Activated CD4-positive, alpha-beta T cell treated with anti-CD3 and anti-CD28 coated beads, Interleukin-2, amount 50 U/mL, for 1 hour (primary cell): ENCODE results near the gene CREBL2.

ENCODE experiments used
- DNase-seq: peaks from one replicate; pipeline ENCODE4 v3.0.0-alpha.2; 2020

Gene CREBL2

GRCh38 chr12:12683136-12683697 lies 71.5 kb downstream of the CREBL2 start:
- no peak for DNase-seq

DNA sequence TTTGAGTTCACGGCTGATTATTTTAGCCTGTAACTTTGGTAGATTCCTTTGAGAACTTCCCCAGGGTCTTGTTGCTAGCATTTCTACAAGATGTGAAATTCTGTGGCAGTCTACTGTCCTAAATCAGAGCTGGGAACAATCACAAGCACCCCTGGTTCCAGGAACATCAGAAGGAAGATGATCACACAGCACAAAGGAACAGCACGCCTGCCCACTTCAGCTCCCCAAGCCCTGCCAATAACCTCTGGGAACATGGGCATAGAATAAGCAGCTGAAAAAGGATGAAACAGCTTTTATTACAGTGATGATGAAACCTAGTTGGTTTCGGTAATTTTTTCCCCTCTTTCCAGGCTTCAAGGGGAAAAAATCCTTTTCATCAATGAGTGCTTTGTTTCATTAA lies 72.0 kb downstream of the CREBL2 start:
- no peak for DNase-seq

DNA sequence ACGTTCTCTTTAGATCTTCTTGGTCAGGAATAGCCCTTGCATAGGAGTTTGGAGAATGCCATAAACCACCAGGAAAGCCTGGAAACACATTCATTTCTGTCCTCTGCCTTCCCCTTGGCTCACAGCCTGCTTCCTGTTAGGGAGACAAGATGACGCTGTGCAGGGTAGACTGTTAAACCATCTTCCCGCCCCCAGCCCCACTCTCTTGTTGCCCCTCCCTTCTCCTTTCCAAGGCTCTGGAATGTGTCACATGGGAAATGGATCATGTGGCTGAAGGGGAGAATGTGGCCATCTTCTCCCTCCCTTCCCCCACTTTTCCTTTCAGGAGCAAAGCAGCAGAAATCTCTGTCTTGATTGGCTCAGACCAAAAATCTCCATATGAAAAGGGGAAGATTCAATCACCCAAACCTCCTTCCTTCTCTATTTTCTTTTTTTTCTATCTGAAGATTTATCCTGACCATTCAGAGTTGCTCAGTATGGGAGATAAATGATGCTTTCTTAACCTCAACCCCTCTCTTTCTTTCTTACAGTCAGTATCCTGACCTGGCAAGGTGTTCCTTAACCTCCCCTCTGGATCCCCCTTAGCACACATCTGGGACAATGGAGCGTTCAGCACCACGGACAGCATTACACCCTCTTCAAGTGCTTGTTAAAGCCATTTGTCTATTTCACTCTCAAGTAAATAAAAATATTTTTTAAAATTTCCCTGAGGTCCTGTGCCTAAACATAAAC lies 72.9 kb downstream of the CREBL2 start:
- no peak for DNase-seq

DNA sequence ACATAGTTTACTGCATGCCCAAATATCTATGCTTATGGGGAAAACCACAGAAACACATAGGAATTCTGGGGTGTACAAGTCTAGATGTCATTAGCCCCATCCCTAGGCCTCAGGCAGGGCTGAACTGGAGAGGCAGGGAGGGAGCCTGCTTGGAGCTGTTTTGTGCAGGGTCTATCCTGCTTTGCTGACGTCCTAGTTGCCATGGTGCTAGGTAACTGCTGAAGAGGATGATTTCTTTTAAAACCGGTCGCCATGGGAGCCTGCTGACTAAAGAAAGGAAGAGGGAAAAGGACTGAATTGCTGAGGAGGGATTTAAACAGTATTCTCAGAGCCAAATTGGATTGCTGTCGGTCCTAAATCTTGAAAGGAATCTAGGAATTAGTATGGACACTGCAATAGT lies 73.6 kb downstream of the CREBL2 start:
- no peak for DNase-seq

GRCh38 chr12:12686472-12686871 lies 74.8 kb downstream of the CREBL2 start:
- no peak for DNase-seq

DNA sequence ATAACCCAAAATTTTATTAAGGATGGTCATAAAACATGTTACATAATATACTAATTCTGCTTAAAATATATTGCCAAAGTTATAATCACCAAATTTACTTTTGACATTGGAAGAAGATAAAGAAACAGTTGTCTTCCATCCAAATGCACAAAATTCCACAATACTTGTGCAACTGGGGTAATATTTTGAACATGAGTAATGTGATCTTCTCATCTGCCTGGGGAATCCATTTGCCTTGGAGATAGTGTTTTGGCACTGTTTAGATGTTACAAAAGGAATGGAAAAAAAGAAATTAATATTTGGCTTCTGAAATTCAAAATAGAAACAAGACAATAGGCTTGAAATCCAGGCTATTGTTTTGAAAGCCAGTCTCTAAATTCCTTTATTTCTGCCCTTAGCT lies 75.2 kb downstream of the CREBL2 start:
- no peak for DNase-seq

- no peak for DNase-seq
These were observed 78.1 kb downstream of the CREBL2 start for GRCh38 chr12:12689647-12690300.

DNA sequence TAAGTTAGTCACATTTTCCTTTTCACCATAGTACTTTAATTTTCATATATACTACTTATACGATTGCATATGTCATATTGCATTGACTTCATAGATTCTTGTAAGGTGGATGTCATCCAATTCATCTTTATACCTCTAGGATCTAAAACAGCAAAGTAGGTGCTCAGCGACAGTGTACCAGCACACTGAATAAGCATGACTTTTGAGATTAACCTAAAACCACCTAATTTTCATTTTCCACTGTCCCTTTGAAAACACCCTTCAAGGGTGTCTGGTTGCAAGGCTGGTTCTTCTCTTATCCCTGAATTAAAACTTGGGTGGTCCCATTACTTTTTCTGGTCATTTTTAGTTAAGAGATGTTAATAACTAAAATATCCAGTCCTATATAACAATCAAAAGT lies 79.9 kb downstream of the CREBL2 start:
- no peak for DNase-seq

DNA sequence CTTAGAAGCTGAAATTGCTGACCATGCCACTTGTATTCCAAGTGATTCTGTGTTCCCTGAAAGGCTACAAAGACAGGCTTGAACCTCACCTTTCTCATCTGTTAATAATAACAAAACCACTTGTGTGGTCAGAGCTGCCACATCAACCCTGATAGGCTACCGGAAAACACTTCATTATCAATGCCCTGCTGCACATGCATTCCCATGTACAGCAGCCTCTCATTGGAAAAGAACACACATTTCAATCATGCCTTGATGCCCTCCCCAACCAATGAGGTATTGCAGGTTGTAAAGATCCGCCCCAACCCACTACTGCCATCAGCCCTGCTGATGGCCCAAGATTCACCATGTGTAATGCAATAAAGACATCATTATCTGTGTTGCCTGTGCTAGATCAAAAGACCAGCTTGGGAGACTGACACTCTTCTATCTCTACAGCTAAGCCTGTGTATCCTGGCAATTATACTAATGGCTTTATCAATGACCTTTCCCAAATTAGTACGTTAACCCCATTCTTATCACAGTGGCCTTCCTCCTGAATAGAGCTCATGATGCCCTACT lies 81.5 kb downstream of the CREBL2 start:
- DNase-seq, result no peak
